ENCODE data around the gene CD300A.

CD300A gene

DNA sequence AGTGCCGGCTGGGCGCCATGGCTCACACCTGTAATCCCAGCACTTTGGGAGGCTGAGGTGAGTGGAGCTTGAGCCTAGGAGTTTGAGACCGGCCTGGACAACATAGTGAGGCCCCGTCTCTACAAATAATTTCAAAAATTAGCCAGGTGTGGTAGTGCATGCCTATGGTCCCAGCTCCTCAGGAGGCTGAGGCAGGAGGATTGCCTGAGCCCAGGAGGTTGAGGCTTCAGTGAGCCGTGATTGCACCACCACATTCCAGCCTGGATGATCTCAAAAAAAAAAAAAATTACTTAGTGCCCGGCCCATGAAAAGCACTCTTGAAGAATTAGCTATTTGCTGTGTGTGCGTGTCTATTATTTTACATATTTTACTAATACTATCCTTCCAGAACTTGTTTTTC is 24.9 kb upstream of the CD300A start:
- no peak for DNase-seq

DNA sequence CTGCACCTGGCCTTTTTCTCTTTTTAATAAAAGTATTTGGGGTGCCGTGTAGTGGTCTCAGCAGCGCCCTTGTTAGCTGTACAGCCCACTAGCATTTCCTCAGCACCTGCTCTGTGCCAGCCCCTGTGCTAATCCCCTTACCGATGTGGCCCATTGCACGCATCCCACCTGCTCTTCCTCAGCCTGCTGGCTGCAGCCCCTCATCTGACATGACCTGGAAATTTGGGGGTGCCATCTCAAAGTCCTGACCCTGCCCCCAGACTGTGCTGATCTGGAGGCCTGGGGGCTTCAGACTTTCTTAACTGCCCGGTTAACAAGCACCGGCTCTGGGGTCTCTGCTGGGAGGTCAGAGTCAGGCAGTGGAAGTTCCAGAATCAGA is 24.2 kb upstream of the CD300A start:
- no peak for DNase-seq

DNA sequence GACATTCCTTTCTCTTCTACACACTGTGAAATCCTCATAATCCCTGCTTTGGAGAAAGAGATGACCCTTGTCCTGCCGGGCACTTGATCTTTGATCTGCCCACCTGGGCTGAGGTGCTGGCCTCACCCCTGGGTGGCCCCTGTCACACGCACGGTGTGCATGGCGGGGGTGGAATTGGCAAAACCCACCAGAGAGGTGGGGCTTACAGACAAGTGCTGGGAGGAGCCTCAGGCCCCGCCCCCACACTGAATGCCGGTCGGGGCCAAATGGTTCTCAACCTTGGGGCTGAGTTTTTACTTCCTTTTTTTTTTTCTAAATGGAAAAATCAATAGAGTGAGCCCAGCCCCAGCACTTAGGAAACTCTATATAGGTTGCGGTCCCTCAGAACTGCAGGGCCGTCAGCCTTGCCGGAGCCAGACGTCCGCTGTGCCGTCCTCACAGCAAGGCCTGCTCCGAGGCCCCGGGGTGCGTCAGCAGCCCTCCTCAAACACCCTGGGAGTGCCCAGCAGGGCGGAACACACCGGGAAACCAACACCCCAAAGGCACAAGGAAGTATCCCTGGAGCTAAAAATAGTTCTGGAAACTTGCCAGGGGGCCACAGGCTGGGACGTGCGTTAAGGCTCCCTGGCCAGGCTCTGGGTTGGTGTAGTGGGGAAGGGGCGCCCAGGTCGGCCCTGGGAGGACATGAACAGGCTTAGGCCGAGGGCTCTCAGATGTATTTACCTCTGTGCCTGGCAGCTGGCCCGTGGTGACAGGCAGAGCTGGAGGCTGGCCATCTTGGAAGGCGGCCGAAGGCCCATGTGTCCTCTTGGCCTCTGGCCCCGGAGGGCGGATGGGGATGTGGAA is 23.5 kb upstream of the CD300A start:
- DNase-seq = no peak

DNA sequence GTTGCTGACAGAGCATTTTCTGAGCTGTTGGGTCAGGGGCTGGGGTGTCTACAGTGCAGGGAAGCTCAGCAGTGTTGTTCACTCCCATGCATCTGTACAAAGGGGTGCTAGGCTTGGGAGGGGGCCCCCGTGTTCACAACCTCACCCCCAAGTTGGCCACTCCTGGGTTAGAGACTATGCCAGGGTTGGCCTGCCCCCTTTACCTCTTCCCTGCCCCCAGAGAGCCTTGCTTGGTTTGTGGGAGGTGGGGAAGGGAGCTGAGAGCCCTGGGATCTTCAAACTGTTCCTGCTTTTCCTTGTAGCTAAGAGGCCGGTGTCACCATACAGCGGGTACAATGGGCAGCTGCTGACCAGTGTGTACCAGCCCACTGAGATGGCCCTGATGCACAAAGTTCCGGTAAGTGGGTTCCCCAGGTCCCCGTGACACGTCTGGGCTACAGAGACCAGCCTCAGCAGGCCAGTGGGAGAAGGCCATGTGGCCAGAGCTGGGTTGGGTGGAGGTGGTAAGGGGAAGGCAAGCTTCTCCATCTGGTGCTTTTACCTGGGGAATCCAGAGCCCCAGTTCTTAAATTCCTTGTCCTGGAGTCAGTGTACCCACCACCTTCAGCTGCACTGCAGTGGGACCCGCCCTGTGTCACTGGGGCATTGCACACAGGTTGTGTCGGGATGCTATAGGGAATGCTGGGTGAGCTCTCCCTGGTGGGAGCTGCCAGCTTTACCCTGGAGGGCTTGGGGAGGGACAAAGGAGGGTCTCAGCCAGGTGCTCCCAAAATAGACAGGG is 22.7 kb upstream of the CD300A start:
- DNase-seq = no peak

DNA sequence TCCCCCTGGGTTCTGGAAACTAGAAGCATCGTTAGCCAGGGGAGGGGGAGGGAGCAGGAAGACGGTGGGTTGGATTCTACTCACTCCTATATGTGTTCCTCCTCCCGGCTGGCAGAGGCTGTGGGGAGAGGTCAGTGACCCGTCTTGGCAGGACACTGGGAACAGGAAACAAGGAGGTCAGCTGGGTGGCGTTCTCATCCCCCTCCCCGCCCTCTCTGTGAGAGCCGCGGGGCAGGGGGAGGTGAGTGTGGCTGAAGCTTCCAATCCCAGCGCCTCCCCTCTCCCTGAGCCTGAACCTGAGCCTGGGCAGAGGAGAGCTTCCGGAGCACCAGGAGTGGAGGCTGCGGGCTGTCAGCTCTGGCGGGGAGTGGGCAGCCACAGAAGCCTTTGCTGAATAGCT is 22.0 kb upstream of the CD300A start:
- no peak for DNase-seq

DNA sequence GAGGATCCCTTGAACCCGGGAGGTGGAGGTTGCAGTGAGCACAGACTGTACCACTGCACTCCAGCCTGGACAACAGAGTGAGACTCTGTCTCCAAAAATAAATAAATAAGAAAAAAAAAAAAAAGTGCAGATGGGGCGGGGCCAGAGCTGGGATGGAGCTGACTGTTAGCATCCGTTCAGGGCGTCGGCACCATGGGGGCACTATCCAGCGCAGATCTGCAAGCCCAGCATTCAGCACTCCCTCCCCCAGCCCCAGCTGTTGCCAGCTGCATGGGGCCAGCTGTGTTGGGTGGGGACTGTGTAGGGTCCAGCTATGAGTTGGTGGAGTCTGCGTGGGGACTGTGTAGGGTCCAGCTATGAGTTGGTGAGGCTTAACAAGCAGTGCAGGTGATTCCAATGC is 21.3 kb upstream of the CD300A start:
- no peak for DNase-seq

DNA sequence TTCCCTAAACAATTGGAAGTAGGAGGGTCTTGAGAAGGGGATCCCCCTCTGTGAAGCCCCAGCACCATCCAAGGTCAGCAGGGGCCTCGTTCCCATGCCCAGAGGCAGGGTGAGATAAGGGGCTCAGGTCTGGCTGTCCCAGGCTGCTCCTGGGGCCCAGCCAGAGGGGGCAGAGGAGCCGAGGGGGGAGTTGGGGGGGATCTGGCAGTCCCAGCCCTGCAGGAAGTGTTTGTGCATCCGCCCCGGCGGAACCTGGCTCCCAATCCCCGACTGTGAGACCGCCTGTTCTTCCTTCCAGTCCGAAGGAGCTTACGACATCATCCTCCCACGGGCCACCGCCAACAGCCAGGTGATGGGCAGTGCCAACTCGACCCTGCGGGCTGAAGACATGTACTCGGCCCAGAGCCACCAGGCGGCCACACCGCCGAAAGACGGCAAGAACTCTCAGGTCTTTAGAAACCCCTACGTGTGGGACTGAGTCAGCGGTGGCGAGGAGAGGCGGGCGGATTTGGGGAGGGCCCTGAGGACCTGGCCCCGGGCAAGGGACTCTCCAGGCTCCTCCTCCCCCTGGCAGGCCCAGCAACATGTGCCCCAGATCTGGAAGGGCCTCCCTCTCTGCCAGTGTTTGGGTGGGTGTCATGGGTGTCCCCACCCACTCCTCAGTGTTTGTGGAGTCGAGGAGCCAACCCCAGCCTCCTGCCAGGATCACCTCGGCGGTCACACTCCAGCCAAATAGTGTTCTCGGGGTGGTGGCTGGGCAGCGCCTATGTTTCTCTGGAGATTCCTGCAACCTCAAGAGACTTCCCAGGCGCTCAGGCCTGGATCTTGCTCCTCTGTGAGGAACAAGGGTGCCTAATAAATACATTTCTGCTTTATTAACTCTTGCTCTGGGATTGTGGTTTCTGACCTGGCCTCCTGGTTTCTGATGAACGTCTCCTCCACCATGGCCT is 19.6 kb upstream of the CD300A start:
- DNase-seq = no peak

DNA sequence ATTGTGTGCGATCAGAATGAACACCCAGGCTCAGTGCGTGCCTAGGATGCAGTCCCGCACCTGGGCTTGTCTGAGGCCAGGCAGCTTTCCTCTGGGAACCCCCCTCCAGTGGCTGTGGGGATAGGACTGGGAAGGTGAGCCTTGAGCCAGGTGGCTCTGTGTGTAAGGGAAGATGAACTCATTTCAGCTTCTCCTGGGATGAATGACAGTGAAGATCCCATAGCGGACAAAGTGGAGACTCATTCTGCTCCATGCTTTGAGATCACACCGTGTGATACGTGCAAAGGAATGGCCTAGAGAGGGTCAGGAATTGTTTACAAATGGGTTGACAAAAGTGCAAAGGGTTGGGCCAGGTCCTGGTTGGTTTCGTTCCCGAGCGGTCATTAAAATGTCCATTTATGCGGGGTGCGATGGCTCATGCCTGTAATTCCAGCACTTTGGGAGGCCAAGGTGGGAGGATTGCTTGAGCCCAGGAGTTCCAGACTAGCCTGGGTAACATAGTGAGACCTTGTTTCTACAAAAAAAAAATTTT is 18.7 kb upstream of the CD300A start:
- no peak for DNase-seq

DNA sequence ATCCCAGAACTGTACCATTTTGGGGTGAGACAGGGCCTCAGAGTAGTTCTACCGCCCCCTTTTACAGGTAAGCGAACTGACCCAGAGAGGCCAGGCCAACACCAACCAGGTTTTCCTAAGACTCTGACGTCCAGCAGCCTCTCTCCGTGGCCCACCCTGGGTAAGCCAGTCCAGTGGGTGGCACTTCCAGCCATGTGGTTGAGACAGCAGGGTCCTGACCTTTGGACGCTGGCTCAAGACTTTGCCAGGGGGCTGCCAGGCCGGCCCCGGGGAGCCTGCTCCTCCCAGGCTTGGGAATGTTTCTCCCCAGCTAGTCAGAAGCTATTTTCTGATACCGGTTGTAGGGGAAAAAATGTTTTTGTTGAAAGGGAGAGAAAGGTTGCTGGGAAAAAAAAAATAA is 17.7 kb upstream of the CD300A start:
- DNase-seq = no peak

DNA sequence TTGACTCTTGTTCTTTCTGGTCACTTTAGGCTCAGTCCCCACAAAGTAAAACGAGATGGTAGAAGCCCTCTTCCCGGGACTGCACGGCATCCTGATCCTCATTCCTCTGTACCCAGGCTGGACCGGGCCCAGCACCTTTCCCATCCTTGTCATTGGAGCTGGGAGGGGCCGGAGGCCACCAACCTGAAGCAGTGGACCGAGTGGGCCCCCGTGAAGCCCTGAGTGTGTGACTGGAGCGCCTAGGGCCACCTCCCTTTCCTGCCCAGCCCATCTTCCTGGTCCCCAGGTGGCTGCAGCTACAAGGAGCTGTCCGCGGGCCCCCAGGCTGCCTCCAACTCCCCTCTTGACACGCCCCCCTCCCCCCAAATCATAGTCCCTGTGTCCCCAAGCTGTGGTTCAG is 17.1 kb upstream of the CD300A start:
- no peak for DNase-seq

DNA sequence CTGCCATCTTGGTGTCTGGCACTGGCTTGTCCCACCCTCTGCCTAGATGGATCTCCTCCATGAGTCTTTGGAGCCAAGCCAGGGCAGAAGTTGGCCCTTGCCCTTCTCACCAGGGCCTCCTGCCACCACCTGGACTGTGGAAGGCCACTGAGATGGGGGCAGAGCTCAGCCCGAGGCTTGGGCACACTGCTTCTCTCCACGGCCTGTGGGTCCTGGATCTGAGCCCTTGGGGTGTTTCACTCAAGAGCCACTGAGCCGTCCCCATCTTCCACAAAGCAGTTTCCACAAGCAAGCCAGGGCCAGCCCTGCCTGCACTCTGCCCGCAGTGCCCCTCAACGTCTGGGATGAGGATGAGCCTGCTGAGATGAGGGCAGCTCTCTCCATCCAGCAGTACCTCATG is 16.7 kb upstream of the CD300A start:
- no peak for DNase-seq

DNA sequence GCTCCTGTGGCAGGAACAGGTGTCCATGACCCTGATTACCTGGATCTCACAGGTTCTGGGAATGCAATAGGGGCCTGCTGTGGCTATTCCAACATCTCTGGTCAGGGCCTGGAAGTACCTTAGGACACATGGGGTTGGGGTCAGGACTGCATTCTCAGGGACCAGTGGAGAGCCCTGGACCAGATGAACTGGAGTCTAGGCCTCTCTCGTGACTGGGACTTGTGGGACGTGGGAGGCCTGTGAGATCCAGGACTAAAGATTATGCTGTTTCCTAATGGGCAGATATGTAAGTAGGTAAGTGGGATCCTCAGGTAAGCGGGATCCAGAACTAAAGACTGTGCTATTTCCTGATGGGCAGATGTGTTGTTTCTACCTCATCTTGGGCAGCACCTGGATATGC is 16.2 kb upstream of the CD300A start:
- no peak for DNase-seq

DNA sequence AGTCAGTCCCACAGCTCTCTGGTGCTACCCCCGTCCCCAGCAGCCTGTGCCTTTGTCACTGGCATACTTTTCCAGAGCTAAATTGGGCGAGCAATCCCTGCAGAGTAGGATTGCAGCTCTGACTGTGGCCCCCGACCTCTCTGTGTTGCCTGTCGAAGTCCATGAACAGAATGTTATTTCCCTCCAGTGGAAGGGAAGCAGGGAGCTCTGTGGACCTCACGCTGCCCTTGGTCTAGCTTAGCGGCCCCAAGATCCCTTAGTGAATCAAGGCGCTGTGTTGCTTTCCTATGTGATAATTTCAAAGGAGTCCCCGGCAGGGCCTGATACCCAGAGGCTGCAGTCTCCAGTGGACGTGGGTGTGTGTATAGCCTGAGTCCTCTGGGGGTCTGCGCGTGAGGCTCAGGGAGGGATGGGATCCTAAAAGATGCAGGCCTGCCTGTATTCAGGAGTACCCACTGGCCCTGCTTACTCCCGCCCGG is 15.5 kb upstream of the CD300A start:
- no peak for DNase-seq

DNA sequence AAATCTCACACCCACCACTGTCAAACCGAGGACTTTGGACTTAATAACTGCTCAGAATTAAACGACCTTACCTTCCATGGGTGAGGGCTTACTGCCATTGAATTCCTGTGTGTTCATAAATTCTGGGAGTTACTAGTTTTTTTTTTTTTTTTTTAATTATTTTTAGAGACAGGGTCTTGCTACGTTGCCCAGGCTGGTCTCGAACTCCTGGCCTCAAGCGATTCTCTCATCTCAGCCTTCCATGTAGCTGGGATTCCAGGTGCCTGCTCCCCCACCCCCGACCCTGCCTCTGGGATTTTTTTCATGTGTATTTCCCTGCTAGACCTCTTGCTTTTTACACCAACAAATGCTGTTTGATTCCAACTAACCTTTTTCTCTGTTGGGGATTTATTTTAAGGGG is 14.9 kb upstream of the CD300A start:
- DNase-seq = no peak

DNA sequence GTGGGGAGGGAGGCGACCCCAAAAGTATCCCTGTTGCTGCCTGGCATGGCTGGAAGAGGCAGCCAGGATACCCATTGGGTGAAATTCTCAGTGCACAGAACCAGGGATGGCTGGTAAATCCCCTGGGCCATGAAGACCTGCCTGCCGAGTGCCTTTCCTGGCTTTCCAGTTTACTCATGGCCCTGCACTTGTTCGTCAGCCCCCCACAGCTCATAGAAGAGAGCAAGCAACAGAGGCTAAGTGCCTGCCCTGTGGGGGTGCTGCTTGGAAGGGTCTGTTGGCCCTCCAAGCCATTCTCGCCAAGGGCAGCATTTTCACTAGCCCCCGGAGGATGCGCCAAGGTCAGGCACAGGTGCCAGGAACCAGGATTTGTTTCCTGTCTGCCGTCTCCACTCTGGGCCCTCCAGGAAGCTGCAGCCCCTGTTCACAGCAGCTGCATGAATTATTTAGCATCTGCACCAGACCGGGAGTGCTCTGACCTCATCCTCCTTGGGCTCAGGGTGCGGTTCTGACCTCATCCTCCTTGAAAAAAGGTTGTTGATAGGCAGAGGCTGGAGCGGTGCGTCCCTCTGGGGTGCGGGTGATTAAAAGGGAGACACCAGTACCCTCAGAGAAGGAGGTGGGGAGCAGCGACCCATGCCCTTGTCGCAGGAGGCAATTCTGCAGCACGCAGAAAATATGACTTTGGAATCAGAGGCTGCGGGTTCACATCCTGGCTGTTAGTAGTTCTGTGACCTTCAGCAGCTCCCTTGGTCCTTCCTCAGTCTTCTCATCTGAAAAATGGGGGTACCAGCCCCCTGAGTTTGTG is 14.2 kb upstream of the CD300A start:
- DNase-seq = no peak

DNA sequence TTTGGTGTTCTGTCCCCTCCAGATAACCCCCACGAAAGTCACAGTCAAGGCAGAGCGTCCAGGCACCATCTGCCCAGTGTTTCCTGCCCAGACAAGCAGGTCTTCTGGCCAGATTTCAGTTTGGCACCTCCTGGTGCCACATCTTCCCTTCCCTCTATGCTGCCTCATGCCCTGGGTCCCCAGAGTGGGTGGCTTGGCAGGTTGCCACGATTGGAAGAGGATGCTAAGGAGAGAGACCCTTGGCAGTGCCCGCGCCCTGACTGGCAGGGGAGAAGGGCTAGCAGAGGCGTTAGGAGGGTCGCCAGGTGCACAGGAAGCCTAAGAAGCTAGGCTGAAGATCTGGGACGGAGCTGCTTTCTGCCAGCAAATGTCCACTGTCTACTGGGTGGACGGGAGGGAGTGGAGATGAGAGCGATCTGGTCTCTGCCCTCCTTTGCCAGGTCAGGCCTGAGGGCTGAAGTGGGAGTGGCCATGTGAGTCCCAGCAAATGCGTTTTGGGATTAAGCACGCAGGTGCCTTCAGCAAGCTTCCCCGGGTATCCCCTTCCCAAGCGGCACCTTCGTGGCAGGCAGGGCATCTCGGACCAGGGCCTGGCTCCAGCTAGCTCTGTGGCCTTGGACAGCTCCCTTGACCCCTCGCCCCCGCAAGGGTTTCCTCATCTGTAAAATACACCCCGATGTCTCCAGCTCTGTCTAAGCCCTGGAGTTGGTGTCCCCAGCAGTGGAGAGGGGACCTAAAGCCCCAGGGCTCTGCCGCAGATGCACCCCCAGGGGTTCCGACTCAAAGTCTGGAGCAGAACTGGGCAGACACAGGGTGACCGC is 13.4 kb upstream of the CD300A start:
- no peak for DNase-seq

DNA sequence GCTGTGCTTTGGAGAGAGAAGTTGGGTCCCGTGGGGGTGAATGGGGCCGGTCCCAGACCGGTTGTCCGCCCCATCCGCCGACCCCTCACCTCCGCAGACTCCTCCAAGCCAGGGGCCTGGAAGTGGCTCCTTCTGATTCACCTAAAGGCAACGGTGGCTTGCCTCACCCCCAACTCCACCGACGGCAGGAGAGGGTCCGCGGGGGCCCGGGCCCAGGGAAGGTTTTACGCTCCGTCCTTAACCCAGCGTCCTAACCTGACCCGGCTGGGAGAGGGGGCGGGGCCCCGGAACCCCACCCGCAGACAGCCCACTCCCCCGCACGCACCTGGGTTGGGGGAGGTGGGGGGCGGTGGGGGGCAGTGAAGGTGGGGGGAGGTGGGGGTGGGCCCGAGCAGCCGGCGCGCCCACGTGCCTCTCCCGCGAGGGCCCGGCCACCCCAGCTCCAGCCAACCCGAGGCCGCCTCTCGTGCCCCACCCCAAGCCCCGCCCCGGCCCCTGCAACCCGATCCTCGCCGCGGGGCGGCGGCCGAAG is 12.7 kb upstream of the CD300A start:
- peak; percentile 48 for DNase-seq

DNA sequence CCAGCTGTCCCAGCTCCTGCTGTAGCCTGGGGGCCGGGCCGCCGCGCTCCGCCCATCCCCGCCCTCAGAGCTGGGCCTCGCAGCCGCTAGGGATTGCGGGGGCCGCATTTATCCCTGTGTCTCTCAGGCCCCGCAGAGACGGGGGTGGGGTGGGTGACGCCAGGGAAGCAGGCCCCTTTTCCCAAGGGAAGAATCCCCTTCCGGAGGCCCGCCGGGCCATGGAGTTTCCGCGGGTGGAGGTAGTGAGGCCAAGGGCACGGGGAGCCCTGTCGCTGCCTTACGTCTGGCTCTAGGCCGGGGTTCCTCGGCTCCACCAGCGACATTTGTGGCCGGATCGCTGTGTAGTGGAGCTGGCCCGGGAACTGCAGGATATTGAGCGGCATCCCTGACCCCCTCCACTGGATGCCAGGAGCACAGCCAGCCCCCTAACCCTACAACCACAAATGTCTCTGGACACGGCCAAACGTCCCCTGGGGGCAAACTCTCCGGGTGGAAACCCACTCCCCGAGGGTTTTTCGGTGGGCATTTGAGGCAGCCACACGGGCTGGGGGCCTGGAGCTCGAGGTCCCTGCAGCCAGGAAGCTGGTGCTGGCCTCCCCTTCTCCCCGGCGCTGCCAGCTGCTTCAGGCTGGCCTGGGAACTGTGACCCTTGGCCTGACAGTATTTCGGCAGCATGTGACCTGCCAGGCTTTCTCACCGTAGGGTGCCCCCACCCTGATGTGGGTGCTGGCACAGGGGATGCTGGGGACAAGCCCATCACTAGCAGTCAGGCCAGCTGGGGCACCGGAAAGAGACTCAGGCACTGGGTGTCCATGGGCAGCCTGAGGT is 12.0 kb upstream of the CD300A start:
- DNase-seq = no peak

DNA sequence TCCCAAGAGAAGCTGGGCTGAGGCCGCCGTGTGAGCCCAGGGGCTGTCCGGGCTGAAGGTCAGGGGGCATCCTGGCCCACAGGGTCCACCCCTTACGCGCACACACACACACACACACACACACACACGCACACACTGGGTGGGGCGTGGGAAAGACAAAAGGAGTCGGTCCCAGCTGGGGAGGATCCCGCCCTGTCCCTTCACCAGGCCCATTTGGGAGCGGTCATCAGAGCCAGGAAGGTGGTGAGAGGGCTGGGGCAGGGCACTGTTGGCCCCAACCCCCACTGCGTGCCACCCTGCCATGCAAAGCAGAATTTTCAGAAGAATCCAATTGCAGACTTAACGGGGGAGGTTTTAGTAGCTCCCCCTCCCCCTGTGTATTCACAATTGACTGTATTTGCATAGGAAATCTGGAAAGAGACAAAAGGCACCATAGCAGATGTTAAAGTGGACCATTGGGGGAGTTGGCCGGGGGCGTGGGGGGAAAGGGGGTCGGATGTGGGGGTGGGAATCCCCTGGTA is 11.3 kb upstream of the CD300A start:
- no peak for DNase-seq

DNA sequence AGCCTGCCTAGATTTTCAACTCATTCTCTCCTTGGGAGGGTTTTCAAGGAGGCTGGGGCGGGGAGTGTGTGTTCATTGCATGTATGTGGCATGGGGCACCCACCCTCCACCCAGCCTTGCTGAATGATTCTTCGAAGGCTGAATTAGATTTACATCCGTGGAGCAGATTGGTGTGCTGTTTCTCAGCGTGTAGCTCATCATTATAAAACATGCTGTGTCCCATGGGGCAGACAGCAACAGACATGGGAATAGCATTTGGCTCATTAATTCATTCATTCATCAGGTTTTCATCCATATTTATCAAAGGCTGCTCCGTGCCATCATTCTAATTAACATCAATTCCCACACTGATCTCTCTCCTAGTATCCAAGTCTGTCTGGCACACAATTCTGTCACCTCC is 10.6 kb upstream of the CD300A start:
- DNase-seq = no peak
